CD4-positive, alpha-beta T cell treated with Interleukin-2 at 100 ng/mL for 4 hours (primary cell): ENCODE results near the gene TSHZ1.
A peak's percentile ranks its signal among the peaks of the same experiment; 100 is the strongest.

Experiments
- DNase-seq: peaks from one replicate; pipeline ENCODE4 v3.0.0-alpha.2; 2020; ENCODE audit warnings: low spot score

TSHZ1 gene, protein sequence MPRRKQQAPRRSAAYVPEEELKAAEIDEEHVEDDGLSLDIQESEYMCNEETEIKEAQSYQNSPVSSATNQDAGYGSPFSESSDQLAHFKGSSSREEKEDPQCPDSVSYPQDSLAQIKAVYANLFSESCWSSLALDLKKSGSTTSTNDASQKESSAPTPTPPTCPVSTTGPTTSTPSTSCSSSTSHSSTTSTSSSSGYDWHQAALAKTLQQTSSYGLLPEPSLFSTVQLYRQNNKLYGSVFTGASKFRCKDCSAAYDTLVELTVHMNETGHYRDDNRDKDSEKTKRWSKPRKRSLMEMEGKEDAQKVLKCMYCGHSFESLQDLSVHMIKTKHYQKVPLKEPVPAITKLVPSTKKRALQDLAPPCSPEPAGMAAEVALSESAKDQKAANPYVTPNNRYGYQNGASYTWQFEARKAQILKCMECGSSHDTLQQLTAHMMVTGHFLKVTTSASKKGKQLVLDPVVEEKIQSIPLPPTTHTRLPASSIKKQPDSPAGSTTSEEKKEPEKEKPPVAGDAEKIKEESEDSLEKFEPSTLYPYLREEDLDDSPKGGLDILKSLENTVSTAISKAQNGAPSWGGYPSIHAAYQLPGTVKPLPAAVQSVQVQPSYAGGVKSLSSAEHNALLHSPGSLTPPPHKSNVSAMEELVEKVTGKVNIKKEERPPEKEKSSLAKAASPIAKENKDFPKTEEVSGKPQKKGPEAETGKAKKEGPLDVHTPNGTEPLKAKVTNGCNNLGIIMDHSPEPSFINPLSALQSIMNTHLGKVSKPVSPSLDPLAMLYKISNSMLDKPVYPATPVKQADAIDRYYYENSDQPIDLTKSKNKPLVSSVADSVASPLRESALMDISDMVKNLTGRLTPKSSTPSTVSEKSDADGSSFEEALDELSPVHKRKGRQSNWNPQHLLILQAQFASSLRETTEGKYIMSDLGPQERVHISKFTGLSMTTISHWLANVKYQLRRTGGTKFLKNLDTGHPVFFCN (N-terminal part only)

GRCh38 chr18:75210274-75211001 lies at the start of gene TSHZ1:
TSHZ1 (plus strand) TSS chr18:75210797; CDS start chr18:75211877, 1,080 bp downstream.
- peak; percentile 78 for DNase-seq

DNA sequence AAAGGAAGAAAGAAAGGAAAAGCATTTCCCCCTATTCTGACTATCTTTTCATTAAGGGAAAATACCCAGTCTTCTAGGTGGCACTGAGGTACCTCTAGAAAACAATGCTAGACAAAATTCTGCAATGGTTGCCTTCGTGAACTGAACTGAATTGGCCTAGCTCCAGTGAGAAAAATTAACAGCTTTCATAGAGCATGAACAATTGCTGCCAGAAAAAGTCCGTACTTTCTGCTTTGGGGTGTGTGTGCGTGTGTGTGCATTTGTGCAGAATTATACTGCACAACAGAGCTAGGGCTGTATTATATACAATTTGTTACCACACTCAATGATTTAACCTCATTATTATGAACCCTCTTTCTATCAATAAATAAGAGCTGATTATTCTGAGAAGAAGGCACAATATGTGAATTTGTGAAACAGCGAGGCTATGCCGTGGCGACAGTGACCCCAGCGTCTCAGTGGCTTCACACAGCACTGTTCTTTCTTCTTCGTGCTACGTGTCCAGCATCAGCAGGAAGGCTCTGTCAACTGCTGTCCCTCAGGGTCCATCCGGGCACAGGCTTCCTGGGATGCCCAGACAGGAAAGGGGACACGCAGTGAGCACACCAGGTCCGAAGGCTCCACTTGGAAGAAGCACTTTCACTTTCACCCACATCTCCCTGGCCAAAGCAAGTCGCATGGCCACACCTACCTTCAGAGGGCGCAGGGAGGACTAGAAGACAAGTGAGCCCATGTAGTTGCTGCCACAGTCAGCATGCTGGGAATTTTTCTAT lies 49.2 kb upstream of the TSHZ1 start:
- peak; percentile 35 for DNase-seq

DNA sequence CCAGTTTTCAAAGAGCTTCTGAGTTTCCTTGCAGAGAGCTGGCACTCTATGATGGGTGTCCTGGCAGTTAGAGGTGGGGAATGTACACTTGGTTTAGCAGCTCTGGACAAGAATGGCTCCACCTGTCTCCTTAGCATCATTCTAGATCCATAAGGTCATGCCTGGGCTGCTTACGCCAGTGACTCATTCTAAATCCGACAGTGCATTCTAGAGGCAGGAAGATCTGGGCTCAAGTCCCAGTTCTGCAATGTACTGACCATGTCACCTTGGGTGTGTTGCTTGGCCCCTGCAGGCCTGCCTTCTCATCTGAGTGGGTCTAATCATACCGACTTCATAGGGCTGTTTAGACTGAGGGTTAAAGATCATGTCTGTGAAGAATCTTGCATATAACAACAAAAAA lies 48.1 kb upstream of the TSHZ1 start:
- no peak for DNase-seq

GRCh38 chr18:75162978-75163377 lies 47.6 kb upstream of the TSHZ1 start:
- DNase-seq: no peak

DNA sequence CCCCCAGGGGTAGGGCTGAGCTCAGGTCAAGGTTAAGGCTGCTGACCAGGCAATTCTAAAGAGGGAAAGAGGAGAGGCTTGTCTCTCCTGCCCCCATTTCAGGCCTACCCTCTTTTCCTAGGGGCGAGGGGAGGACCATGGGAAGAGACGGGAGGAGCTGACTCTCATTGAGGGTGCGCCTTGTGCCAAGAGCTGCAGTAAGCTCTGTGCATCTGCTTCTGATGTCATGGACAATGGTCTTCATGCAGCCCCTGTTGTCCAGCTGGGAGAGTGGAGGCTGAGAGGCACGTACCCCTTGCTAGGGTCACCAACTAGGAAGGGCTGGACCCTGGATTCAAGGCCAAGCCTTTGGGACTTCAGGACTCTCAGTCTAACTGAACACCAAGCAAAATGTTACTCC lies 46.9 kb upstream of the TSHZ1 start:
- DNase-seq: no peak

DNA sequence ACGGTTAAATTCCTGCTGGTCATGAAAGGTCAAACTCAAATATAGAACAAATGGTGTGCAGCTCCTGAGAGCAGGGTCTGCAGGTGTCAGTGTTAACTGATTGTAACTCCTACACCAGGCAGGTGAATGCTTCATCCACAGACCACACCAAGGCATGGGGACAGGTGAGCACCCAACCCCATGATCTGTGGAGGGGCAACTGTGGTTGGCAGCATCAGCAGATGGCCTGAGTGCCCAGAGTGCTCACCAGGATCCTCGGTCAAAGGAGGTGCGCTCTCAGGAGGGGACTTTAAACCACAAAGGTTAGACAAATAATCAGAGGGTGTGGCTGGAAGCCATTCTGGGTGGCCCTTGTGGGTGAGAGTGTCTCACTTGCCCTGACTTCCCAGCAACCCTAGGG lies 46.1 kb upstream of the TSHZ1 start:
- no peak for DNase-seq

DNA sequence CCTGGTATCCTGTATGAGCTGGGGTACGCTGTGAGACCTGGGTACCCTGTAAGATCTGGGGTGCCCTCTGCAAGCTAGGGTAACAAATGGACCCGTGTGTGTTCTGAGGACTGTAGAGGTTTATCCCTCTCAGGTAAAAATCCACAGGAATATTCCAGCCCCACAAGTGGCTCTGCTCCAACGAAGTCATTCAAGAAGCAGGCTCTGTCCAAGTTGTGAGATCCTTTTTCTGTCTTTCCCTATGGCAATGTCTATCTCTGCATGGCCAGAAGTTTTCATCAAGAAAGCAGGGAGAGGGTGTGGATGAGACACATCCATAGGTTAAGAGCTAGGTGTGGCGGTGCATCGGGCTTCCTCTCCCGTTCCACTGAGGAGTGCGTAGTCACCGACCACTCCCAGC lies 44.7 kb upstream of the TSHZ1 start:
- DNase-seq: no peak

DNA sequence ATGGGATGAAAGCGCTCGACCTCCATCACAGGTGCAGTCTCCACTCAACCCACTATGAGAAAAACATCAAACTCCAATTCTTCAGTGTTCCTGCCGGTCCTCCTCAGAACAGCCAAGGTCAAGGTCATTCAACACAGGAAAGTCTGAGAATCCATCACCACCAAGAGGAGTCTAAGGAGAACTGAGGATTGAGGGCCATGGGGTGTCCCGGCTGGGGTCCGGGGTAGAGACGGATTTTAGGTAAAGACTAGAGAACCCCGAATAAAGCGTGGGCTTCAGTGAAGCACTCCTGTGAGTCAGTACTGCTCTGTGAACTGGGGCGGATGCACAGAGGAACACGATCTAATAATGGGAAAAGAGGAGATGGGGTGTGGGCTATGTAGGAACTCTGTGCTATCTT lies 43.5 kb upstream of the TSHZ1 start:
- no peak for DNase-seq

DNA sequence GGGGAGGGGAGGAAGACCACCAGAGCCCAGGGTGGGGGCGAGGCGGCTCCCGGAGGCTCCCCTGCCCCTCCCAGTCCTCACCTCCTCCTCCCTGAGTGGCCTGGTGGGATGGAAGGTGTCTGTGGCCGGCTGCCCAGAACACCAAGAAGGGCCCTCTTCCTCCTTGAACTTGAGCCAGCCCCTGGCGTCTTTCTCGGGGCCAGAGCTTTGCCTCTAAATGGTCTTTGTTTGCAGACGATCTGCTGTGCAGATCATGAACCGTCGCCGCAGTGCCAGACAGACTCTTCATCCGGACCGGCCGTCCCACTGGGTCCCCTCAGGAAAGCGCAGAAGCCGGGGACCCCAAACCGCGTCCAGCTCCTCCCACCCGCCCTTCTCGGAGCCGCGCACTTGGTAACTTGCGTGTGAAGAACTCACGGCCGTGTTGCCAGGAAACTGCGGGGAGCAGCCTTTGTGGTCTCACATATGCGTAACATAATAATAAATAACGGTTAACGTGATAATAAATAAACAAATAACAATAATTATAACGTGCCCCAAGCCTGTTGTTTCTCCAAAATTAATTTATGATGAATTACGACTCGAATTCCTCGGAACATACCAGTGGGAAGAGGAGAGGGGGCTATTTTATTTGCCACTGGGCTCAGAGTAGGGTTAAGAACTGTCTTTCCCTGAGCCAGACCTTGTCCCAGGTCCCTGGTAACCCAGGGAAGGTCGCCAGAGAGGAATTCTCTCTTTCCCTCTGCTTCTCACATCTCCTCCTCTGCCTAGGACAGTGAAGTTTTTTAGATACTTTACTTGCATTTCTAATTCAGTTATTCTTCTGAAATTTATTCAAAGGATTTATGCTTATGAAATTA lies 42.6 kb upstream of the TSHZ1 start:
- DNase-seq: no peak

- DNase-seq: no peak
These were observed 42.0 kb upstream of the TSHZ1 start for GRCh38 chr18:75168619-75169018.

DNA sequence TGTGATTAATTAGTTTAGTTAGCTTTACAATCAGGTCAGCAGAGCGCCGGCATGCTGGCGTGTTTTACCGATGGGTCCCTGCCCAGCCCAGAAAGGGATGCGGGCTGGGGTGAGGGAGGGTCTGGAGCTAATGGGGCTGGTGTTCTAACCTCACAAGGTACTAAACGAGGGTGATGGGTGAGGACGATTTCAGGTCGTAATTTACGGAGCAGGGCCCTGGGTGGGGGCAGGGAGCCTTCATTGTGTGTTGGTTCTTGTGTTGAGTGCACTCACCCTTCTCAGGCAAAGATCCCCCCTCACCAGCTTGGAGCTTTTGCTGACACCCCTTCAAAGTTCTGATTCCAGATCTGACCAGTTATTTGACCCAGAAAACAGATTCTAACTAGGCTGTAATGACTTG lies 41.2 kb upstream of the TSHZ1 start:
- no peak for DNase-seq

DNA sequence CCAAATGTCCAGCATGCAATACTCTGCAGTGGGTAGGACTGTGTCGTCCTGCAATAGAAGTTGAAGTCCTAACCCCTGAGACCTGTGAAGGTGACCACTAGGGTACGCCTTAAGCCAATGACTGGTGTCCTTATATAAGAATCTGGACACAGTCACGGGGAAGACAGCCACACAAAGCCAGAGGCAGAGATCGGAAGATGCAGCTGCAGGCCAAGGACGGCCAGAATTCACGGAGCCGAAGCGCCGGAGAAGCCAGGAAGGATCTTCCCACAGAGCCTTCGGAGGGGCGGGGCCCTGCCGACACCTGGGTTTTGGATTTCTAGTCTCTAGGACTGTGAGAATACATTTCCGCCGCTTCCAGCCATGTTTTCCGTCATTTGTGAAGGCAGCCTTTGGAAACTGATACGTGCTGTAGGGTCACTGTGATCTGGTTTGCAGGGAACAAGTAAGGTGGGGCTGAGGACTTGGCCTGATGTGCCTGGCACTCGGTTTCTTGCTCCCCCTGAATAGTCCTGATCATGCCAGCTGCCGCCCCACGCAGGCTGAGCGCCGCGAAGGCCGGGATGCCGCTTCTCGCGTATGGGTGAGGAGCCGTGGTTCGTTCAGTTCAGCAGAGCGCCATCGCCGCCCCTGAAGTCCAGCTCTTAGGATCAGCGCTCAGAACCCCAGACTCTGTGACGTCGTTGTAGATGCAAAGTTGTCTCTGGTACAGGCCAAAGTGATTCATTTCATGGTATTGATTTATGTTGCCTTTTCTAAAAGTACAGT lies 40.4 kb upstream of the TSHZ1 start:
- no peak for DNase-seq

- DNase-seq: no peak
These were observed 39.7 kb upstream of the TSHZ1 start for GRCh38 chr18:75170916-75171315.

DNA sequence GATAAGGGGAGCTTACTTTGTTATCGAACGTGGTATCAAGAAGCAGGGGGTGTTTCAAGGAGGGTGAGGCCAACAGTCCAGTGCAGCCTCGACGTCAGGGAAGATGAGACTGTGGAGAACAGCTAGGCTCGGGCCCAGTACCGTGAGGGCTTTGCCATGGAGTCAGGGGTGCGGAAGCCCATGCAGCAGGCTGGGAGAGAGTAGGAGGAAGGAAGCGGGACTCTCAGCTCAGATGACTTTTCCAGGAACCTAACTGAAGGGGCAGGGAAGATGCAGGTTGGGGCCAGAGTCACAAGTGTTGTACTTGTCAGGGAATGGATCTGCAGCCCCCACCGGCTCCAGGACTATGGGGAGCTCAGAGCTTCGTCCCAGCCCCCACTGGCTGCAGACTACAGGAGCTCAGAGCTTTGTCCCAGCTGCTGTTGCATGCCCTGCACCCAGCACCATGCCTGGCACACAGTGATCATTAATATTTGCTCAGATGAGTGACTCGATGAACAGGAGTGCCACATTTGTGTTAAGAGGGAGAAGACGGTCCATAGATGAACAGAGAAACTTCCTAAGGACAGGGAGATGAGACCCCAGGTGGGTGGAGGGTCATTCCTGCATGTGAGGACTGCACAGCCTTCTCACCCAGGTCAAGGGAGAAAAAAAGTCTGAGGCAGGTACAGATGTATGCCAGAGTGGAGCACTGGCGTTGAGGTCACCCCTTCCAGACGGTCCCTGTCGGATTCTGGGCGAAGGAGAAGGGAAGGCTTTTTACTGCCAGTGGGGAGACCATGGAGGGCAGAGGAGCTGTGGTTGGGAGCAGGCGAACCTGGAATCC lies 38.1 kb upstream of the TSHZ1 start:
- no peak for DNase-seq

DNA sequence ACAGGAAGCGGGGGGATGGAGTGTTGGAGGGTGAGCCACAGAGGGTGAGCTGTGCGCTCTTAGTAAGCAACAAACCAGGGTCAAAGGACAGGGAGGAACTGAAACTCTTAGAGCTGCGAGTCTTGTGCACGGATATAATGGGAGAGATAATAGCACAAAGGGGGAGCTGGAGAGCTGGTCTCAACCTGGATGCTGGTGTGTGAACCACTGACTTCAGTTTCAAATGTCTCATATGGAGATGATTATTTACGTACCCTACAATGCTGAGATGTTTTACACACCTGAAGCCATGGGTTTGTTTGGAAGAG lies 37.5 kb upstream of the TSHZ1 start:
- DNase-seq: no peak

DNA sequence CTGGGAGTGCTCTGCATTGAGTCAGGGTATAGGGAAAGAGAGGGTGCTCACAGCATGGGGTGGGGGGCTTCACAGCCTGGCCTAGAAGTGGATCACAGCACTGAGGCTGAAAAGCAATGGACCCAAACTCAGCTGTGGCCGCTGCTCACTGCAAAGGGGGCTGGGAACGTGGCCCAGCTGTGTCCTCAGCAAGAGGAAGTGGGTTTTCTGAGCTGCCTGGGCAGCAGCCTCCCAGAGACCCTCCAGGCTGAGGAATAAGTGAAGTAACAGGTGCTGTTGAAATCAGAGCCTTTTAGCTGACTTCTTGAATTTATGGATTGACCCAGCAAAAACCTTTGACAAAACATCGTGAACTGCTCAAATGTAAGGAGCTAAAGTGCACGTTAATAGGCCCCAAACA lies 36.9 kb upstream of the TSHZ1 start:
- no peak for DNase-seq

DNA sequence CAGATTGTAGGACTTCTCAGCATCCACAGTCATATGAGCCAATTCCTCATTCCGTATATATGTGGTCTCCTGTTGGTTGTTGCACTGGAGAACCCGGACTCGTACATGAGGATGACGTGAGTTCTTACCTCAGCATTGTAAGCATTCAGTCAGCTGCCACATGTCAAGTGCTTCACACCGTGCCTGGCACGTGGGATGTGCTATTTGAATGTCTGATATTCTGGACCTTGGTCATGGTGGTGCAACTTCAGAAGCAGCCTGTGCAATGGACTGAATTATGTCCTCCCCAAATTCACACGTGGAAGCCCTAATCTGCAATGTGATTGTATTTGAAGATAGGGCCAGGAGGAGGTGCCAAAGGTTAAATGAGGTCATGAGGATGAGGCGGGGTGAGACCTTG lies 33.7 kb upstream of the TSHZ1 start:
- no peak for DNase-seq

DNA sequence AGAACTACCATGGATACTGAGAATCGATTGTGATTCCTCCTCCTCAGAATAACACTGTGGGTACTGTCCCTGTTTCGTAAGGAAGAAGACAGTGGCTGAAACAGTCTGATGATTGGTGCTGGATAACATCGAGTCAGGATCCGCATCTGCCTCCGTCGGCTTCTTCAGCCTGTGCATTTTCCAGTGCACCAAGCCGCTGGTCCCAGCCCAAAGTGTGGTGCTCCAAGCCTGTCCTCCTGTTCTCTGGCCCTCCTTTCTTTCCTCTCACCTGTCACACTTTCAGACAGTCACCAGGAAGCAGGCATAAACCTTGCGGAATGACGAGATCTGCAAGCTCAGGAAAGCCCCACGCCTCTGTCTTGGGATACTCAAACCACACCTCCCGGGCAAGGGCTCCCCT lies 32.2 kb upstream of the TSHZ1 start:
- no peak for DNase-seq
